Body of pancreas (tissue), 4 donors: ENCODE results near the gene GTPBP4. TPM values are rescaled to one million over a fixed set of nuclear protein-coding genes. Genes with fewer than 3 reads are reported as not detected.

Experiments
- ATAC-seq: fragments of 150-250 bp; one replicate; pipeline ENCODE4 v1.9.1; 2016
- DNase-seq, 4 donors: peaks; one replicate each; pipeline ENCODE4 v3.0.0-alpha.2; 2019
- H3K27ac ChIP-seq, 4 donors: fragments of 200-600 bp; sonication (generic); 1 replicate in 3 of 4; 2 replicates in 1 of 4; pipeline versions ENCODE4 v1.5.1 to v1.6.1; 2016 to 2019; ENCODE audit warnings: mild to moderate bottlenecking in 1 of 4, mixed read lengths in 1 of 4, moderate library complexity in 1 of 4
- H3K27me3 ChIP-seq, 2 donors: fragments of 200-600 bp; sonication (generic); one replicate each; pipeline ENCODE4 v1.6.0; 2016; ENCODE audit warnings: mild to moderate bottlenecking in 1 of 2
- H3K36me3 ChIP-seq, 2 donors: fragments of 200-600 bp; sonication (generic); replicated peaks in 1 of 2; 2 replicates each; pipeline ENCODE4 v1.5.1; 2016; ENCODE audit warnings: low read depth in 2 of 2; ENCODE audit not compliant: insufficient read depth in 1 of 2
- H3K4me1 ChIP-seq: fragments of 200-600 bp; sonication (generic); one replicate; pipeline ENCODE4 v1.6.0; 2016
- H3K4me3 ChIP-seq, 2 donors: fragments of 200-600 bp; sonication (generic); 1 replicate in 1 of 2; 2 replicates in 1 of 2; pipeline ENCODE4 v1.5.1; 2016 to 2019
- H3K9me3 ChIP-seq, 3 donors: fragments of 200-600 bp; sonication (generic); 1 replicate in 2 of 3; 2 replicates in 1 of 3; pipeline ENCODE4 v1.5.1; 2016
- POLR2A ChIP-seq, 3 donors: fragments of 450-650 bp; IDR thresholded peaks; one replicate each; pipeline ENCODE4 v1.6.1; 2016; ENCODE audit warnings: antibody characterized with exemption in 3 of 3, mild to moderate bottlenecking in 2 of 3
- WGBS, 2 donors: methylation state at CpG; one replicate each; pipeline ENCODE4 v1.1.5; 2017; 5-methylcytosine and 5-hydroxymethylcytosine counted together
- intact Hi-C: fragments of 100-400 bp; cut with DNase I; formaldehyde crosslinking; loops from one replicate; pipeline ENCODE4 v1.15.1; 2023
- total RNA-seq, 2 donors: library from RNA; depleted of rRNA; stranded (reverse); fragments of >200 nt; gene quantifications; one replicate each; pipeline ENCODE4 v1.1.0, GENCODE V29; 2016
- TF ChIP-seq, protein P1 (sequence below), 7 experiments: fragments of 450-650 bp in 4 of 7; fragments of 200-600 bp in 3 of 7; sonication (generic) in 3 of 7; IDR thresholded peaks; one replicate each; pipeline ENCODE4 v1.5.1; 2016 to 2019; ENCODE audit warnings: antibody characterized with exemption in 7 of 7

Gene GTPBP4
- total RNA-seq, 2 donors from 2014 or later = 8.3 to 20.4 TPM

DNA sequence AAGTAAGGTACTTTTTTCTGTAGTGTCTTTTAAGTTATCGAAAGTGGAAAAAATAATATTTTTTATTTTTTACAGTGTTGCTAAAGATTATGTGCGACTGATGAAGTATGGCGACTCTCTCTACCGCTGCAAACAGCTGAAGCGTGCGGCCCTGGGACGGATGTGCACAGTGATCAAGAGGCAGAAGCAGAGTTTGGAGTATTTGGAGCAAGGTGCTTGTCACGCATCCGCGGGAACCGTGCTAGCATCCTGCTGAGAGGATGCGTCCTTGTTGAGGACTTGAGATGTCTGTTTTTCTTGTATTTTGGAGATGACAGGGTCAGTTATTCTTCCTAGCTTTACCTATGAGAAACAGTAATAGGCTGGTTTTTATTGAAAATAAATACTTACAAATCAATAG lies 7.8 kb downstream of the GTPBP4 start:
- TF ChIP-seq, protein P1, sequence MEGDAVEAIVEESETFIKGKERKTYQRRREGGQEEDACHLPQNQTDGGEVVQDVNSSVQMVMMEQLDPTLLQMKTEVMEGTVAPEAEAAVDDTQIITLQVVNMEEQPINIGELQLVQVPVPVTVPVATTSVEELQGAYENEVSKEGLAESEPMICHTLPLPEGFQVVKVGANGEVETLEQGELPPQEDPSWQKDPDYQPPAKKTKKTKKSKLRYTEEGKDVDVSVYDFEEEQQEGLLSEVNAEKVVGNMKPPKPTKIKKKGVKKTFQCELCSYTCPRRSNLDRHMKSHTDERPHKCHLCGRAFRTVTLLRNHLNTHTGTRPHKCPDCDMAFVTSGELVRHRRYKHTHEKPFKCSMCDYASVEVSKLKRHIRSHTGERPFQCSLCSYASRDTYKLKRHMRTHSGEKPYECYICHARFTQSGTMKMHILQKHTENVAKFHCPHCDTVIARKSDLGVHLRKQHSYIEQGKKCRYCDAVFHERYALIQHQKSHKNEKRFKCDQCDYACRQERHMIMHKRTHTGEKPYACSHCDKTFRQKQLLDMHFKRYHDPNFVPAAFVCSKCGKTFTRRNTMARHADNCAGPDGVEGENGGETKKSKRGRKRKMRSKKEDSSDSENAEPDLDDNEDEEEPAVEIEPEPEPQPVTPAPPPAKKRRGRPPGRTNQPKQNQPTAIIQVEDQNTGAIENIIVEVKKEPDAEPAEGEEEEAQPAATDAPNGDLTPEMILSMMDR (IDR thresholded peaks at IDR 0.05) = no peak
- 94 to 95% methylated on average over 12 of the region's 12 CpGs for WGBS, 2 donors
- Histone ChIP-seq H3K4me3 (no peak overlapping the region), H3K27ac (no peak overlapping the region), H3K9me3 (no peaks in the 10 kb centered on the region), H3K27me3 (no peaks in the 10 kb centered on the region), H3K4me1 (no peaks in the 10 kb centered on the region), H3K36me3 (peaks cover 4 to 33% of the 10 kb centered on the region in 2 donors)
- DNase-seq = no peak
- no peak for ATAC-seq
- intact Hi-C loops = no loop called here

DNA sequence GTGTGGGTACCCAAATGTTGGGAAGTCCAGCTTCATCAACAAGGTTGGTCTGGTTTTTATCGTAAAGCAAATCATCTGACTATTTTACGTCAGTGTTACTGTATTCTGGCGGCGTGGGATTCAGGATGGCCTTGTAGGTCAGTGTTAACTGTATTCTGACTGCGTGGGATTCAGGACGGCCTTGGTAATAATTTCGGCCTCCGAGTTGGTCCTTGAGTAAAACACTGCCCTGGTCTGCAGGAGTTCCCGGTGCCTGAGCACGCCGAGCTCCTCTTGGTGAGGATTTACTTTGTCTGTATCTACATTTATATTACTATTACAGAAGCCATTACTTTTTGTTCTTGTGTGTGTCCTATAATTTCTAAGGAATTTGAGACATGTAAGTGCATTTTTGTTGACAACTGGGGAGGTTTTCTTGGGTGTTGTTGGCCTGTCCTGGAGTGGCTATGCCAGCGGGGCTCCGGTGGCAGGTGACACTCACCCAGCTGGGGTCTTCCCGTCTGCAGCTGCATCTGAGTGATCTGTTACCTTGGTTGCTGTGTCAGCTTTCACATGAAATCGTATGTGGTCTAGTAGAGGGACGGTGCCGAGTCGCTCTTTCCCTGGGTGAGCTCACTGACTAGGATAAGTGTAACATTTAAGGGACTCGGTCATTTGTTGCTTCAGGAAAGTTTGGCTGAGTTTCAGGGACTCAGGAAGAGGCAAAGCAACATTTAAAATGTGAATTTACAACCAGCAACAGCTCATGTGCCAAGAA lies 9.2 kb downstream of the GTPBP4 start:
- Histone ChIP-seq H3K4me1 (no peaks in the 10 kb centered on the region), H3K4me3 (no peak overlapping the region), H3K27me3 (no peaks in the 10 kb centered on the region), H3K9me3 (no peaks in the 10 kb centered on the region), H3K36me3 (peaks cover 4 to 42% of the 10 kb centered on the region in 2 donors), H3K27ac (no peak overlapping the region)
- ATAC-seq (no peak), DNase-seq (no peak)
- TF ChIP-seq, protein P1 (IDR thresholded peaks at IDR 0.05) = no peak
- no peak for TF ChIP-seq POLR2A (IDR thresholded peaks at IDR 0.05)
- intact Hi-C loops = no loop called here
- 83 to 92% methylated on average over 19 of the region's 19 CpGs for WGBS, 2 donors

DNA sequence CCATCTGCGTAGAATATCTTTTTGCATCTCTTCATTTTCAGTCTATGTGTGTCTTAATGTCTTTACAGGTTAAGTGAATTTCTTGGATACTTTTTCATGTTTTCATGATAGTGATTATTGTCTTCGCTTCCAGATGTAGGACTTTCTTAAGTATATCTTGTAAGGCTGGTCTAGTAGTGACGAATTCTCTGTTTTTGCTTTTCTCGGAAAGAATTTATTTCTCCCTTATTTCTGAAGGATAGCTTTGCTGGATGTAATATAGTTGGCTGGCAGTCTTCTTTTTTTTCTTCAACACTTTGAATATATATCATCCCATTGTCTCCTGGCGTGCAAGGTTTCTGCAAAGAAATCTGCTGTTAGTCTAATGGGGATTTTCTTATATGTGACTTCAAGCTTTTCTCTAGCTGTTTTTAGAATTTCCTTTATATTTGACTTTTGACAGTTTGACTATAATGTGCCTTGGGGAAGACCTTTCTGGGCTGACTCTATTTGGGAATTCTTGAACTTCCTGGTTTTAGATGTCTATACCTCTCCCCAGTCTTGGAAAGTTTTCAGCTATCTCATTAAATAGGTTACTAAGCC lies 14.3 kb downstream of the GTPBP4 start:
- WGBS, 2 donors = 96 to 98% methylated on average over 5 of the region's 5 CpGs
- ATAC-seq (no peak), DNase-seq (no peak)
- Histone ChIP-seq H3K4me1 (no peaks in the 10 kb centered on the region), H3K27ac (no peak overlapping the region), H3K36me3 (peaks cover 0 to 66% of the 10 kb centered on the region in 2 donors), H3K9me3 (no peaks in the 10 kb centered on the region), H3K27me3 (no peaks in the 10 kb centered on the region), H3K4me3 (no peak overlapping the region)
- TF ChIP-seq, protein P1 (IDR thresholded peaks at IDR 0.05) = no peak
- TF ChIP-seq POLR2A (IDR thresholded peaks at IDR 0.05) = no peak
- intact Hi-C loops = no loop called here

DNA sequence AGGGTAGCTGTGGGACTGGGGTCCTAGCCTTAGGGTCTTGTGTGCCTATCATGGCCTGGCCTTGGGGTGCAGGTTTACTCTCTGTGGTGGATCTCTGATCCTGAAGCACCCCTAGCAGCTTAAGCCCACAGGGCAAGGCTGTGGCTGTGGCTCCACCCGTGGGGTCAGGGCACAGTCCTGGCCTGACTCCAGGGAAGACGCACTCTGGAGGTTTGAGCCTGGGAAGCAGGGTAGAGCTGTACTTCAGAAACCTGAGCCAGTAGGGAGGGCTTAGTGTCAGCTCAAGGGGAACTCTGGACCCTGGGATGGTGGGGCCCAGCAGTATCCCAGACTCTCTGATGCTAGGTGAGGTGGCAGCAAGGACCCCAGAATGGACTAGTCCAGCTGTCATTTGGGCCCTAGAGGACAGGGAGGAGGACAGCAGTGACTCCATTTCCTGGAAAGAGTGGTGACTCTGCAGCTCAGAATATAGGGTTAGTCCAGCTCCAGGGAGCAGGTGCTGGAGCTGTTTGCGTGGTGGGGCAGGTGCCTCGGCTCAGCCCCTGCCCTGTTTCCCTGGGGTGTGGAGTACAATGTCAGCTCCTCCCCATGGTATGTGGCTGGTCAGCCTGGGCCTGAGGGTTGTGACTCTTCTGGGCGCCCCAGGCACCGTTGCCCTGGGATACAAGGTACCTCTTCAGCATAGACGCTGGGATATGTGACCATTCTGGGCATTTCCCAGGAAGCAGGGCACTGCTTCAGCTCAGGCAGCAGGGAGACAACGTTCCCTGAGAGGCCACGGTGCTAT lies 15.8 kb downstream of the GTPBP4 start:
- H3K9me3 ChIP-seq = no peaks in the 10 kb centered on the region
- no peaks in the 10 kb centered on the region for H3K4me1 ChIP-seq
- H3K27me3 ChIP-seq = no peaks in the 10 kb centered on the region
- H3K36me3 ChIP-seq = peaks cover 0 to 66% of the 10 kb centered on the region in 2 donors
- H3K4me3 ChIP-seq = no peak overlapping the region
- H3K27ac ChIP-seq = no peak overlapping the region
- ATAC-seq (no peak), DNase-seq (no peak)
- no peak for TF ChIP-seq POLR2A (IDR thresholded peaks at IDR 0.05)
- TF ChIP-seq, protein P1 (IDR thresholded peaks at IDR 0.05) = no peak
- 67 to 95% methylated on average over 1 to 9 of the region's 9 CpGs for WGBS, 2 donors
- intact Hi-C loops = no loop called here
